G401 (cell line): ENCODE data around the gene MYO18B. TPM values are rescaled to one million over a fixed set of nuclear protein-coding genes. Genes with fewer than 3 reads are reported as not detected.

Experiments
- DNase-seq: peaks from one replicate; pipeline ENCODE4 v3.0.0-alpha.2; 2015; ENCODE audit warnings: low spot score
- in situ Hi-C: cut with HindIII; loops from 2 replicates; pipeline ENCODE4 v1.10.0; 2016; ENCODE audit warnings: low sequenced_read_pairs, mixed read lengths
- total RNA-seq: library from RNA; depleted of rRNA; stranded (reverse); fragments of >200 nt; shearing (Covaris generic); gene quantifications from 2 replicates; pipeline ENCODE4 v1.2.3, GENCODE V29; 2014

The MYO18B gene
- total RNA-seq, 1 experiment from 2014 or later: not detected

- no peak for DNase-seq
- in situ Hi-C loops: loop anchor here (25.0 kb wide), 1 partner anchor 428 kb away; no protein-coding TSS in a partner anchor
Observed at GRCh38 chr22:25909614-25910387, 167.8 kb downstream of the MYO18B start.

GRCh38 chr22:25911243-25911972 is 169.4 kb downstream of the MYO18B start:
- in situ Hi-C loops: loop anchor here (25.0 kb wide), 1 partner anchor 426 kb away; no protein-coding TSS in a partner anchor

GRCh38 chr22:25919452-25919851 is 177.5 kb downstream of the MYO18B start:
- DNase-seq: no peak
- in situ Hi-C loops: loop anchor here (25.0 kb wide), 1 partner anchor 418 kb away; no protein-coding TSS in a partner anchor

More at GRCh38 chr22:25911243-25911972, 169.4 kb downstream of the MYO18B start:
- DNase-seq: no peak

- in situ Hi-C loops: loop anchor here (25.0 kb wide), 1 partner anchor 415 kb away; no protein-coding TSS in a partner anchor
- DNase-seq: no peak
Observed at GRCh38 chr22:25922141-25922540, 180.2 kb downstream of the MYO18B start.

GRCh38 chr22:25923914-25924313 is 181.9 kb downstream of the MYO18B start:
- DNase-seq: no peak
- in situ Hi-C loops: loop anchor here (25.0 kb wide), 1 partner anchor 413 kb away; no protein-coding TSS in a partner anchor

- in situ Hi-C loops: no loop called here
- DNase-seq: no peak
Observed at GRCh38 chr22:25928038-25928437, 186.1 kb downstream of the MYO18B start.

- no peak for DNase-seq
- in situ Hi-C loops: no loop called here
Observed at GRCh38 chr22:25929321-25929878, 187.4 kb downstream of the MYO18B start.

GRCh38 chr22:25930083-25930482 is 188.1 kb downstream of the MYO18B start:
- in situ Hi-C loops: no loop called here
- DNase-seq: no peak

GRCh38 chr22:25930788-25931310 is 188.9 kb downstream of the MYO18B start:
- DNase-seq: no peak

GRCh38 chr22:25933158-25933788 is 191.3 kb downstream of the MYO18B start:
- DNase-seq: no peak
- in situ Hi-C loops: no loop called here

More at GRCh38 chr22:25930788-25931310, 188.9 kb downstream of the MYO18B start:
- in situ Hi-C loops: no loop called here

GRCh38 chr22:25935266-25936058 is 193.5 kb downstream of the MYO18B start:
- in situ Hi-C loops: no loop called here
- no peak for DNase-seq

GRCh38 chr22:25938151-25938550 is 196.2 kb downstream of the MYO18B start:
- DNase-seq: no peak
- in situ Hi-C loops: no loop called here

GRCh38 chr22:25939384-25939783 is 197.4 kb downstream of the MYO18B start:
- no peak for DNase-seq
- in situ Hi-C loops: no loop called here

GRCh38 chr22:25940479-25940878 is 198.5 kb downstream of the MYO18B start:
- in situ Hi-C loops: no loop called here
- no peak for DNase-seq

- DNase-seq: no peak
- in situ Hi-C loops: no loop called here
Observed at GRCh38 chr22:25941365-25941960, 199.5 kb downstream of the MYO18B start.

GRCh38 chr22:25942115-25942855 is 200.3 kb downstream of the MYO18B start:
- DNase-seq: peak; percentile 95
- in situ Hi-C loops: no loop called here

- in situ Hi-C loops: no loop called here
- DNase-seq: peak; percentile 98
Observed at GRCh38 chr22:25942856-25943411, 200.9 kb downstream of the MYO18B start.
